Glutamatergic neuron (in vitro differentiated cells): ENCODE data around the gene APC. TPM values are rescaled to one million over a fixed set of nuclear protein-coding genes. Genes with fewer than 3 reads are reported as not detected.
A peak's percentile ranks its signal among the peaks of the same experiment; 100 is the strongest.

ENCODE experiments used
- DNase-seq: peaks from one replicate; pipeline ENCODE4 v3.0.0; 2022
- H3K27ac Mint-ChIP-seq: one replicate; pipeline ENCODE4 v1.8.0; 2020; ENCODE audit warnings: mild to moderate bottlenecking, mixed read lengths, inconsistent platforms; ENCODE audit not compliant: unreplicated experiment
- H3K27me3 Mint-ChIP-seq: one replicate; pipeline ENCODE4 v1.8.0; 2020; ENCODE audit warnings: mild to moderate bottlenecking, moderate library complexity, mixed read lengths, inconsistent platforms; ENCODE audit not compliant: unreplicated experiment
- H3K36me3 Mint-ChIP-seq: one replicate; pipeline ENCODE4 v1.8.0; 2020; ENCODE audit warnings: mild to moderate bottlenecking, mixed read lengths, inconsistent platforms; ENCODE audit not compliant: unreplicated experiment
- H3K4me1 Mint-ChIP-seq: one replicate; pipeline ENCODE4 v1.8.0; 2020; ENCODE audit warnings: mild to moderate bottlenecking, low read depth, mixed read lengths, inconsistent platforms; ENCODE audit not compliant: unreplicated experiment
- H3K4me3 Mint-ChIP-seq: one replicate; pipeline ENCODE4 v1.8.0; 2020; ENCODE audit warnings: mild to moderate bottlenecking, mixed read lengths, inconsistent platforms; ENCODE audit not compliant: unreplicated experiment
- H3K9me3 Mint-ChIP-seq: one replicate; pipeline ENCODE4 v1.8.0; 2020; ENCODE audit warnings: mild to moderate bottlenecking, moderate library complexity, mixed read lengths, inconsistent platforms; ENCODE audit not compliant: unreplicated experiment
- CTCF ChIP-seq: fragments of 200-600 bp; sonication (generic); IDR thresholded peaks from one replicate; pipeline ENCODE4 v1.5.0; 2021; ENCODE audit not compliant: partially characterized antibody, unreplicated experiment
- total RNA-seq: library from RNA; stranded (reverse); fragmentation: NEBNext Ultra II Directional; extraction: Animal tissue kit (Norgen Biotek cat#: 25700); gene quantifications from one replicate; pipeline ENCODE4 v1.2.1, GENCODE V29; 2021; ENCODE audit not compliant: unreplicated experiment

Gene APC
- total RNA-seq, 1 donor from 2014 or later: 136 TPM

DNA sequence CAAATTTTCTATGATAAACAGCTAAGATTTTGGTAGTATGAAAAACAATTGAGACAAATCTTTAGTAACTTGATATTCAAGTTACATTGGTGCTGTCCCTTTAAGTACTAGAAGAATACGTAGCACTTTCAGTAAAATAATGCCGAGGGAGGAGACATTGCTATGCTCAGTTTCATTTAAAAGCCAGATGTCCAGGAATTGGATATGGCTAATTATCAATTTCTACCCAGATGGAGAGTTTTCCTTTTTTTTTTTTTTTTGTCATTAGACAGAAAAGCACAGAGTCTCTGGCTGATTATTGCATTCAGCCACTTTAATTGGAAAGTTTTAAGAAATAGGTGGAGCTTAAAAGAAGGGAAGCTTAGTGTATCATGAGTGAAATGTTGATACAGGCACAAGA, 40.4 kb upstream of the APC start:
- peaks cover 25% of the 10 kb centered on the region for H3K4me1 Mint-ChIP-seq
- H3K27me3 Mint-ChIP-seq: peaks cover 5% of the 10 kb centered on the region
- peaks cover 7% of the 10 kb centered on the region for H3K9me3 Mint-ChIP-seq
- peak overlapping the region; percentile 91 for H3K27ac Mint-ChIP-seq
- TF ChIP-seq CTCF: no peak
- no peak for DNase-seq
- H3K4me3 Mint-ChIP-seq: peak overlapping the region; percentile 26
- H3K36me3 Mint-ChIP-seq: peaks cover 4% of the 10 kb centered on the region

DNA sequence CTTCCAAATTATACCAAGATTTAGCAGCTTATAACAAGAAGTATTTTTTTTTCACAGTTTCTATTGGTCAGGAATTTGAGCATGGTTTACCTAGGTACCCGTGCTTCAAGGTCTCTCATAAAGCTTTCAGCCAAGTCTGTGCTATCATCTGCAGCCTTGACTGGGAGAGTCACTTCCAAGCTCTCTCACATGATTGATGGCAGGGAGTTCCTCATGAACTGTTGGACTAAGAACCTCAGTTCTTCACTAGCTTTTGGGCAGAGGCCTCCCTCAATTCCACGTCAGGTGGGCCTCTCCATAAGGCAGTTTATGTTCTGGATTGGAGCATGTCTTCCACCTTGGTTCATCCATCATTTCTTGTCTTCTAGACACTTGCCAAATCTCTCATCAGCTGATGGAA, 39.9 kb upstream of the APC start:
- peaks cover 7% of the 10 kb centered on the region for H3K9me3 Mint-ChIP-seq
- peak overlapping the region; percentile 91 for H3K27ac Mint-ChIP-seq

GRCh38 chr5:112703866-112704820, 33.5 kb upstream of the APC start:
- no peak for TF ChIP-seq CTCF
- no peak for DNase-seq
- H3K36me3 Mint-ChIP-seq: peaks cover 4% of the 10 kb centered on the region
- no peak overlapping the region for H3K27ac Mint-ChIP-seq
- peaks cover 24% of the 10 kb centered on the region for H3K4me1 Mint-ChIP-seq
- H3K4me3 Mint-ChIP-seq: no peak overlapping the region
- peaks cover 9% of the 10 kb centered on the region for H3K27me3 Mint-ChIP-seq
- peaks cover 8% of the 10 kb centered on the region for H3K9me3 Mint-ChIP-seq

More for the DNA sequence above, 39.9 kb upstream of the APC start:
- H3K27me3 Mint-ChIP-seq: peaks cover 5% of the 10 kb centered on the region
- H3K4me1 Mint-ChIP-seq: peaks cover 25% of the 10 kb centered on the region
- no peak for TF ChIP-seq CTCF
- peaks cover 4% of the 10 kb centered on the region for H3K36me3 Mint-ChIP-seq
- DNase-seq: no peak
- H3K4me3 Mint-ChIP-seq: peak overlapping the region; percentile 52

- peaks cover 9% of the 10 kb centered on the region for H3K27me3 Mint-ChIP-seq
- peak overlapping the region; percentile 92 for H3K27ac Mint-ChIP-seq
These were observed 31.2 kb upstream of the APC start for GRCh38 chr5:112706446-112707016.

More at GRCh38 chr5:112706446-112707016, 31.2 kb upstream of the APC start:
- Mint-ChIP-seq H3K9me3 (peaks cover 6% of the 10 kb centered on the region), H3K36me3 (no peaks in the 10 kb centered on the region), H3K4me3 (peak overlapping the region; percentile 95), H3K4me1 (peaks cover 32% of the 10 kb centered on the region)
- no peak for DNase-seq
- TF ChIP-seq CTCF: no peak
